Tibial nerve (tissue), 4 donors: Measurements from ENCODE around the gene MRI1.

Experiments
- CTCF ChIP-seq, 5 experiments: fragments of 200-600 bp in 3 of 5; fragments of 450-650 bp in 2 of 5; sonication (generic) in 3 of 5; IDR thresholded peaks; one replicate each; pipeline ENCODE4 v1.5.1; 2016 to 2019; ENCODE audit warnings: antibody characterized with exemption in 5 of 5, mild to moderate bottlenecking in 3 of 5, moderate library complexity in 2 of 5
- EP300 ChIP-seq, 2 donors: sonication (generic); formaldehyde crosslinking; IDR thresholded peaks; one replicate each; pipeline ENCODE4 v1.6.1; 2017; ENCODE audit warnings: antibody characterized with exemption in 2 of 2, mild to moderate bottlenecking in 1 of 2
- POLR2A ChIP-seq, 2 donors: fragments of 450-650 bp; IDR thresholded peaks; one replicate each; pipeline ENCODE4 v1.6.1; 2017; ENCODE audit warnings: antibody characterized with exemption in 2 of 2, mild to moderate bottlenecking in 2 of 2, moderate library complexity in 2 of 2

GRCh38 chr19:13761423-13761822 lies 2.9 kb upstream of the MRI1 start:
- no peak for TF ChIP-seq CTCF (IDR thresholded peaks at IDR 0.05)
- no peak for TF ChIP-seq POLR2A (IDR thresholded peaks at IDR 0.05)
- no peak for TF ChIP-seq EP300 (IDR thresholded peaks at IDR 0.05)
